Heart left ventricle (tissue), 13 donors: ENCODE results near the gene SPART.

Source experiments
- POLR2A ChIP-seq, 2 donors: fragments of 450-650 bp; IDR thresholded peaks; one replicate each; pipeline ENCODE4 v1.6.1; 2017; ENCODE audit warnings: antibody characterized with exemption in 2 of 2, mild to moderate bottlenecking in 2 of 2, moderate library complexity in 2 of 2
- TF ChIP-seq, protein P1 (sequence below), 12 donors: fragments of 200-600 bp; sonication (generic) in 4 of 12; IDR thresholded peaks; one replicate each; pipeline versions ENCODE4 v1.5.0 to v1.8.0; 2018 to 2022; ENCODE audit warnings: antibody characterized with exemption in 12 of 12, mild to moderate bottlenecking in 5 of 12
- donor health status: ischemic (EF 13 %, LVEDD 7.1; RV severe dilation, severe dysfunction).
- donor health status: DM: no; HTN: yes; CAD: no.
- donor health status: DM: no; HTN: no; CAD: no.
- donor health status: ischemic (EF 25% LVEDD 6.9; RV normal size, moderate dysfunction).
- donor health status: ischemic (EF 25% LVEDD 5.7; RV mildly dilated, moderate dysfunction).
- donor health status: ischemic (EF 35%, LVEDD 5.7; RV mildly dilated, moderate dysfunction).
- donor health status: nonischemic (EF 11% LVEDD 7.7; RV severe dilation, severe dysfunction).
- donor health status: DM: yes; HTN: yes; CAD: no.
- donor health status: PGD.
- donor health status: ischemic (EF 29% LVEDD 5.4; RV normal size, mild dysfunction).
- donor health status: nonischemic (EF 23%, LVEDD 6.1; RV moderate dilation, normal function).

DNA sequence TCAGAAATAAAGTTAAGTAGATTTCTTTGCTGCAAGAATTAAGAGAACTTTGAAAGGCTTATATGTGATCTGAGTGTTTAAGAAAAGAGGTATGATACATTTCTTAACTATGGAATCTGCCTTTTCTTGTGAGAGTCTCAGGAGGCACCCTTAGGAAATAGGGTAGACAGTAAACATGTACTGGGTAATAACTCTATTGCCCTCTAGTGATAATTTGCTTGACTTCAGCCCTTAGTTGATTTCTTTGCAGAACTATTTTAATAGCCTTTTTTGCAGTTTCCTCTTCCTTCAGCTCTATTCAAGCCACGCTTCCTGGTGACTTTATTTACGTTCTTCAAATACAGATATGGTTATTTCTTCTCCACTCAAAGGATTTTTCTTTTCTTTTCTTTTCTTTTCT is 49.1 kb upstream of the SPART start:
- TF ChIP-seq, protein P1, sequence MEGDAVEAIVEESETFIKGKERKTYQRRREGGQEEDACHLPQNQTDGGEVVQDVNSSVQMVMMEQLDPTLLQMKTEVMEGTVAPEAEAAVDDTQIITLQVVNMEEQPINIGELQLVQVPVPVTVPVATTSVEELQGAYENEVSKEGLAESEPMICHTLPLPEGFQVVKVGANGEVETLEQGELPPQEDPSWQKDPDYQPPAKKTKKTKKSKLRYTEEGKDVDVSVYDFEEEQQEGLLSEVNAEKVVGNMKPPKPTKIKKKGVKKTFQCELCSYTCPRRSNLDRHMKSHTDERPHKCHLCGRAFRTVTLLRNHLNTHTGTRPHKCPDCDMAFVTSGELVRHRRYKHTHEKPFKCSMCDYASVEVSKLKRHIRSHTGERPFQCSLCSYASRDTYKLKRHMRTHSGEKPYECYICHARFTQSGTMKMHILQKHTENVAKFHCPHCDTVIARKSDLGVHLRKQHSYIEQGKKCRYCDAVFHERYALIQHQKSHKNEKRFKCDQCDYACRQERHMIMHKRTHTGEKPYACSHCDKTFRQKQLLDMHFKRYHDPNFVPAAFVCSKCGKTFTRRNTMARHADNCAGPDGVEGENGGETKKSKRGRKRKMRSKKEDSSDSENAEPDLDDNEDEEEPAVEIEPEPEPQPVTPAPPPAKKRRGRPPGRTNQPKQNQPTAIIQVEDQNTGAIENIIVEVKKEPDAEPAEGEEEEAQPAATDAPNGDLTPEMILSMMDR (IDR thresholded peaks at IDR 0.05): peak in 11 of 12 donors; percentile 14 to 59 (median 44)
- TF ChIP-seq POLR2A (IDR thresholded peaks at IDR 0.05): no peak
